Measurements from ENCODE around the gene LSP1.
"Not testable (repeated sequence)": the region's sequence is repeated elsewhere in the genome, so short reads cannot be mapped to it uniquely, and the experiment has no call there.

The LSP1 gene

GRCh38 chr11:1810761-1811160 lies 42.1 kb upstream of the LSP1 start:
- H4K8ac ChIP-seq (ENCODE audit: low read depth, low read length): no peak overlapping the region
- no peak overlapping the region for H3K4me3 ChIP-seq (ENCODE audit: low read length)
- no peaks in the 10 kb centered on the region for H3K79me2 ChIP-seq (ENCODE audit: control insufficient read depth, insufficient read depth, low read length)
- no peak overlapping the region for H3K27ac ChIP-seq (ENCODE audit: low read depth, low read length)
- H3K18ac ChIP-seq (ENCODE audit: low read length): no peak overlapping the region
- no peak overlapping the region for H3K4ac ChIP-seq (ENCODE audit: low read depth, low read length)
- H3K79me1 ChIP-seq (ENCODE audit: low read length): no peaks in the 10 kb centered on the region
- no peak overlapping the region for H2AK5ac ChIP-seq (ENCODE audit: low read length)
- H3K4me1 ChIP-seq (ENCODE audit: control insufficient read depth, low read depth, low read length): no peaks in the 10 kb centered on the region
- no peak overlapping the region for H2BK120ac ChIP-seq (ENCODE audit: low read depth, low read length)
- no peak overlapping the region for H3K4me2 ChIP-seq (ENCODE audit: low read length)
- H2BK5ac ChIP-seq (ENCODE audit: low read length): no peak overlapping the region
- no peaks in the 10 kb centered on the region for H3K27me3 ChIP-seq (ENCODE audit: insufficient read depth, low read length, poor library complexity)
- no CpG with 5 or more reads among the region's 10 CpGs for WGBS (ENCODE audit: extremely low coverage, insufficient coverage, low lambda C conversion rate)
- H3K9ac ChIP-seq (ENCODE audit: low read length): no peak overlapping the region
- H3K56ac ChIP-seq (ENCODE audit: low read length): no peak overlapping the region
- DNase-seq: no peak
- H2BK15ac ChIP-seq (replicated peaks; ENCODE audit: low read depth): no peak overlapping the region
- no peaks in the 10 kb centered on the region for H3K36me3 ChIP-seq (ENCODE audit: control insufficient read depth, insufficient read depth, low read length)
- no peak overlapping the region for H4K5ac ChIP-seq (ENCODE audit: low read length)
- H3K23ac ChIP-seq (ENCODE audit: low read length): no peak overlapping the region

- no peak overlapping the region for H2BK120ac ChIP-seq (ENCODE audit: low read depth, low read length)
- no peak overlapping the region for H3K56ac ChIP-seq (ENCODE audit: low read length)
- H3K4me1 ChIP-seq (ENCODE audit: control insufficient read depth, low read depth, low read length): no peaks in the 10 kb centered on the region
- no peaks in the 10 kb centered on the region for H3K79me2 ChIP-seq (ENCODE audit: control insufficient read depth, insufficient read depth, low read length)
- no peak overlapping the region for H2BK5ac ChIP-seq (ENCODE audit: low read length)
- no peaks in the 10 kb centered on the region for H3K36me3 ChIP-seq (ENCODE audit: control insufficient read depth, insufficient read depth, low read length)
- H2AK5ac ChIP-seq (ENCODE audit: low read length): no peak overlapping the region
- H4K5ac ChIP-seq (ENCODE audit: low read length): no peak overlapping the region
- no peak overlapping the region for H3K23ac ChIP-seq (ENCODE audit: low read length)
- H3K4me3 ChIP-seq (ENCODE audit: low read length): no peak overlapping the region
- H3K27ac ChIP-seq (ENCODE audit: low read depth, low read length): no peak overlapping the region
- H3K4me2 ChIP-seq (ENCODE audit: low read length): no peak overlapping the region
- no peak overlapping the region for H3K9ac ChIP-seq (ENCODE audit: low read length)
- H3K79me1 ChIP-seq (ENCODE audit: low read length): no peaks in the 10 kb centered on the region
- H4K8ac ChIP-seq (ENCODE audit: low read depth, low read length): no peak overlapping the region
- H3K27me3 ChIP-seq (ENCODE audit: insufficient read depth, low read length, poor library complexity): no peaks in the 10 kb centered on the region
- DNase-seq: no peak
- H2BK15ac ChIP-seq (replicated peaks; ENCODE audit: low read depth): no peak overlapping the region
- no peak overlapping the region for H3K4ac ChIP-seq (ENCODE audit: low read depth, low read length)
- WGBS (ENCODE audit: extremely low coverage, insufficient coverage, low lambda C conversion rate): no CpG with 5 or more reads among the region's 5 CpGs
- H3K18ac ChIP-seq (ENCODE audit: low read length): no peak overlapping the region
These were observed 40.6 kb upstream of the LSP1 start for GRCh38 chr11:1812274-1812673.

GRCh38 chr11:1812801-1813200 lies 40.1 kb upstream of the LSP1 start:
- Histone ChIP-seq H3K79me2 (ENCODE audit: control insufficient read depth, insufficient read depth, low read length) (no peaks in the 10 kb centered on the region), H3K4me2 (ENCODE audit: low read length) (no peak overlapping the region), H3K4me1 (ENCODE audit: control insufficient read depth, low read depth, low read length) (no peaks in the 10 kb centered on the region), H4K8ac (ENCODE audit: low read depth, low read length) (no peak overlapping the region), H3K4me3 (ENCODE audit: low read length) (no peak overlapping the region), H3K9ac (ENCODE audit: low read length) (no peak overlapping the region), H3K79me1 (ENCODE audit: low read length) (no peaks in the 10 kb centered on the region), H3K4ac (ENCODE audit: low read depth, low read length) (no peak overlapping the region), H3K36me3 (ENCODE audit: control insufficient read depth, insufficient read depth, low read length) (no peaks in the 10 kb centered on the region), H3K56ac (ENCODE audit: low read length) (no peak overlapping the region), H4K5ac (ENCODE audit: low read length) (no peak overlapping the region), H3K27me3 (ENCODE audit: insufficient read depth, low read length, poor library complexity) (no peaks in the 10 kb centered on the region), H2BK15ac (replicated peaks; ENCODE audit: low read depth) (no peak overlapping the region), H2BK120ac (ENCODE audit: low read depth, low read length) (no peak overlapping the region), H3K23ac (ENCODE audit: low read length) (no peak overlapping the region), H2BK5ac (ENCODE audit: low read length) (no peak overlapping the region), H3K27ac (ENCODE audit: low read depth, low read length) (no peak overlapping the region), H3K18ac (ENCODE audit: low read length) (no peak overlapping the region), H2AK5ac (ENCODE audit: low read length) (no peak overlapping the region)
- DNase-seq: no peak
- WGBS (ENCODE audit: extremely low coverage, insufficient coverage, low lambda C conversion rate): no CpG with 5 or more reads among the region's 15 CpGs

GRCh38 chr11:1813356-1813755 lies 39.5 kb upstream of the LSP1 start:
- H3K27me3 ChIP-seq (ENCODE audit: insufficient read depth, low read length, poor library complexity); H3K23ac ChIP-seq (ENCODE audit: low read length); H3K79me2 ChIP-seq (ENCODE audit: control insufficient read depth, insufficient read depth, low read length); H3K4me1 ChIP-seq (ENCODE audit: control insufficient read depth, low read depth, low read length); H2AK5ac ChIP-seq (ENCODE audit: low read length); H3K56ac ChIP-seq (ENCODE audit: low read length); H3K4me3 ChIP-seq (ENCODE audit: low read length); H3K4ac ChIP-seq (ENCODE audit: low read depth, low read length); H3K9ac ChIP-seq (ENCODE audit: low read length); DNase-seq; H3K36me3 ChIP-seq (ENCODE audit: control insufficient read depth, insufficient read depth, low read length); H4K5ac ChIP-seq (ENCODE audit: low read length); H3K79me1 ChIP-seq (ENCODE audit: low read length); H2BK15ac ChIP-seq (replicated peaks; ENCODE audit: low read depth); H3K18ac ChIP-seq (ENCODE audit: low read length); H4K8ac ChIP-seq (ENCODE audit: low read depth, low read length); H2BK5ac ChIP-seq (ENCODE audit: low read length); H2BK120ac ChIP-seq (ENCODE audit: low read depth, low read length); H3K27ac ChIP-seq (ENCODE audit: low read depth, low read length); H3K4me2 ChIP-seq (ENCODE audit: low read length): not testable (repeated sequence)
- no CpG with 5 or more reads among the region's 9 CpGs for WGBS (ENCODE audit: extremely low coverage, insufficient coverage, low lambda C conversion rate)

- Histone ChIP-seq H3K79me2 (ENCODE audit: control insufficient read depth, insufficient read depth, low read length) (no peaks in the 10 kb centered on the region), H3K36me3 (ENCODE audit: control insufficient read depth, insufficient read depth, low read length) (no peaks in the 10 kb centered on the region), H3K79me1 (ENCODE audit: low read length) (no peaks in the 10 kb centered on the region), H3K4me3 (ENCODE audit: low read length) (no peak overlapping the region), H3K27me3 (ENCODE audit: insufficient read depth, low read length, poor library complexity) (no peaks in the 10 kb centered on the region), H2BK5ac (ENCODE audit: low read length) (no peak overlapping the region), H3K27ac (ENCODE audit: low read depth, low read length) (no peak overlapping the region), H2AK5ac (ENCODE audit: low read length) (no peak overlapping the region), H2BK15ac (replicated peaks; ENCODE audit: low read depth) (no peak overlapping the region), H3K4me2 (ENCODE audit: low read length) (no peak overlapping the region), H4K8ac (ENCODE audit: low read depth, low read length) (no peak overlapping the region), H2BK120ac (ENCODE audit: low read depth, low read length) (no peak overlapping the region), H3K18ac (ENCODE audit: low read length) (no peak overlapping the region), H3K56ac (ENCODE audit: low read length) (no peak overlapping the region), H4K5ac (ENCODE audit: low read length) (no peak overlapping the region), H3K4me1 (ENCODE audit: control insufficient read depth, low read depth, low read length) (no peaks in the 10 kb centered on the region), H3K4ac (ENCODE audit: low read depth, low read length) (no peak overlapping the region), H3K9ac (ENCODE audit: low read length) (no peak overlapping the region), H3K23ac (ENCODE audit: low read length) (no peak overlapping the region)
- no peak for DNase-seq
- WGBS (ENCODE audit: extremely low coverage, insufficient coverage, low lambda C conversion rate): no CpG with 5 or more reads among the region's 10 CpGs
These were observed 38.2 kb upstream of the LSP1 start for GRCh38 chr11:1814691-1815090.

- Histone ChIP-seq H2AK5ac (ENCODE audit: low read length) (no peak overlapping the region), H3K23ac (ENCODE audit: low read length) (no peak overlapping the region), H2BK5ac (ENCODE audit: low read length) (no peak overlapping the region), H4K8ac (ENCODE audit: low read depth, low read length) (no peak overlapping the region), H2BK120ac (ENCODE audit: low read depth, low read length) (no peak overlapping the region), H3K4me1 (ENCODE audit: control insufficient read depth, low read depth, low read length) (no peaks in the 10 kb centered on the region), H2BK15ac (replicated peaks; ENCODE audit: low read depth) (no peak overlapping the region), H3K27ac (ENCODE audit: low read depth, low read length) (no peak overlapping the region), H3K27me3 (ENCODE audit: insufficient read depth, low read length, poor library complexity) (no peaks in the 10 kb centered on the region), H3K18ac (ENCODE audit: low read length) (no peak overlapping the region), H3K4me2 (ENCODE audit: low read length) (no peak overlapping the region), H3K36me3 (ENCODE audit: control insufficient read depth, insufficient read depth, low read length) (no peaks in the 10 kb centered on the region), H3K4me3 (ENCODE audit: low read length) (no peak overlapping the region), H3K56ac (ENCODE audit: low read length) (no peak overlapping the region), H3K9ac (ENCODE audit: low read length) (no peak overlapping the region), H4K5ac (ENCODE audit: low read length) (no peak overlapping the region), H3K79me1 (ENCODE audit: low read length) (no peaks in the 10 kb centered on the region), H3K4ac (ENCODE audit: low read depth, low read length) (no peak overlapping the region), H3K79me2 (ENCODE audit: control insufficient read depth, insufficient read depth, low read length) (no peaks in the 10 kb centered on the region)
- WGBS (ENCODE audit: extremely low coverage, insufficient coverage, low lambda C conversion rate): no CpG with 5 or more reads among the region's 8 CpGs
- no peak for DNase-seq
These were observed 37.6 kb upstream of the LSP1 start for GRCh38 chr11:1815311-1815710.

Data from mesendoderm (in vitro differentiated cells).